GM19452 (cell line): ENCODE results near the gene AMBP.
"Not testable (repeated sequence)": the region's sequence is repeated elsewhere in the genome, so short reads cannot be mapped to it uniquely, and the experiment has no call there.

Experiments
- ATAC-seq: cut with Tn5 transposase; IDR thresholded peaks from one replicate; pipeline ENCODE4 v1.9.1; 2021; ENCODE audit not compliant: unreplicated experiment

AMBP gene

DNA sequence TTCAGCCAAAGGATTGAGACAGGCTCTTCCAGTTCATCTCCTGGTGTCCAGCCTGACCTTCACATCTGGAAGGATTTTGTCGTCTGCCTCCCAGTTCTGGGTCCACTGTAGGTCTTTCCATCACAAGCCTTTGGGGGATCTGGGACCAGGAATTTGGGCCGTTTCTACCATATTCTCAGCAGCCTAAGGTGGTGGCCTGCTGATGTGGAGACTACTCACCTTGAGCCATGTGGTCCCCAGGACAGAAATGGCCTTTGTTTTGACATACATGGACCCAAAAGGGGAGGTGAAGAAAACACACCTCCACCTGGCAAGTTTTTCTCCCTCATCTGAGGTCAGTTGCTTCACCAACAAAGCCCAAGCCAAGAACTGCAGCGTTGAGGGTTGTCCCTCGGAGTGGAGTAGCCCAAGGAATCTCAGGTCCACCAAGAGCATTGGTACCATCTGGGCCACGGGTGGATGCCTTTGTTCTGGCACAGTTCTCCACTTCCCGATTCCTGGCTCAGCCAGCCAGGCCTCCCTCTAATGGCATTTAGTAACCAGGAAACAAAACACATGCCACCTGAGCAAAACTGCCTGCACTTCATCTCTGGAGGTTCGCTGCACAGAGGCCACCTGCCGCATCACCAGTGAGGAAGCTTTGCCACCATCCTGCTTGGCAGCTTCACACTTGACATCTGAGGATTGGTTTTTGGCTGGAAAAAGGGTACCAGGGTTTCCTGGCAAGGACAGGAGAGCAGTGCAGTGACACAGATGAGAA, 24.7 kb downstream of the AMBP start:
- ATAC-seq, result no peak

GRCh38 chr9:114051706-114052105, 26.4 kb downstream of the AMBP start:
- ATAC-seq, result no peak

GRCh38 chr9:114051281-114051680, 26.8 kb downstream of the AMBP start:
- no peak for ATAC-seq

- ATAC-seq, result no peak
Measured at GRCh38 chr9:114050646-114051045, 27.5 kb downstream of the AMBP start.

DNA sequence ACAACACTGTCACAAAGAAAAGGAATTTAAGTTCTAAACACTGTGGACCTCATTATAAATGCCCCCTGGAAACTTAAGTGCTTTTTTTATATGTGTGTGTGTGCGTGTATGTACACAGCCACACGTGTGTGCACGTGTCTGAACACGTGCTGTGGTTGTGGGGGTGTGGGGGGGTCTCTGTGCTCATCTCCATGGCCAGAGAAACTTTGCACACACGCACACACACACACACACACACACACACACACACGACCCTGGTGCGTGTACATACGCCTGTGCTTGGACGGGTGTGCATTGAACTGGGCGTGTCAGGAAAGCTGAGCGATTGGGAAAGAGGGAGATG, 27.9 kb downstream of the AMBP start:
- no peak for ATAC-seq

GRCh38 chr9:114049441-114050225, 28.5 kb downstream of the AMBP start:
- ATAC-seq, result no peak

GRCh38 chr9:114048533-114049415, 29.3 kb downstream of the AMBP start:
- no peak for ATAC-seq

- no peak for ATAC-seq
Measured at GRCh38 chr9:114047717-114048116, 30.4 kb downstream of the AMBP start.

GRCh38 chr9:114046875-114047274, 31.2 kb downstream of the AMBP start:
- no peak for ATAC-seq

DNA sequence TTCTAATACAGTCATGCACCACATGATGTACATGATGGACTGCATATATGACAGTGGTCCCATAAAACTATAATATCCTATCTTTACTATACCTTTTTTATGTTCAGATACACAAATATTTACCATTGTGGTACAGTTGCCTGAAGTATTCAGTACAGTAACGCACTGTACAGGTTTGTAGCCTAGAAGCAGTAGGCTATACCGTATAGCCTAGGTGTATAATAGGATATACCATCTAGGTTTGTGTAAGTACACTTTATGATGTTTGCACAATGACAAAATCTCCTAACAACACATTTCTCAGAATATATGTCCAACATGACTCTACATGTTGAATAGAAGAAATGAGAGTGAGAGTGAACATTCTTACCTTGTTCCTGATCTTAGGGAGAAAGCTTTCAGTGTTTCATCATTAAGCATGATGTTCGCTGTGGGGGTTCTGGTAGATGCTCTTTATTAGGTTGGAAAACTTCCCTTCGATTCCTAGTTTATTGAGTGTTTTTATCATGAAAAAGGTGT, 31.8 kb downstream of the AMBP start:
- ATAC-seq, result no peak

GRCh38 chr9:114043660-114044059, 34.4 kb downstream of the AMBP start:
- not testable (repeated sequence) for ATAC-seq

DNA sequence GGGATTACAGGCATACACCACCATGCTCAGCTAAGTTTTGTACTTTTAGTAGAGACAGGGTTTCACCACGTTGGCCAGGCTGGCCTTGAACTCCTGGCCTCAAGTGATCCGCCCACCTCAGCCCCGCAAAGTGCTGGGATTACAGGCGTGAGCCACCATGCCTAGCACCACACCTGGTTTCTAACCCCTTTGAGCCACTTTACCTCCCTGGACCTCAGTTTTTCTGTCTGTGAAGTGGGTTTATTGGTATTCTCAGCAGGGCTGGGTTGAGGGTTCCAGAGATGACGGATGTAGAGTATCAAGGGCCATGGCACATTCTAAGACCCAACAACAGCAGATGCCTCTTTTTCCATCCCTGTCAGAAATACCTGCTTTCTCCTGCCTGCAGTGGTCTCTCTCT, 38.6 kb downstream of the AMBP start:
- ATAC-seq, result no peak

DNA sequence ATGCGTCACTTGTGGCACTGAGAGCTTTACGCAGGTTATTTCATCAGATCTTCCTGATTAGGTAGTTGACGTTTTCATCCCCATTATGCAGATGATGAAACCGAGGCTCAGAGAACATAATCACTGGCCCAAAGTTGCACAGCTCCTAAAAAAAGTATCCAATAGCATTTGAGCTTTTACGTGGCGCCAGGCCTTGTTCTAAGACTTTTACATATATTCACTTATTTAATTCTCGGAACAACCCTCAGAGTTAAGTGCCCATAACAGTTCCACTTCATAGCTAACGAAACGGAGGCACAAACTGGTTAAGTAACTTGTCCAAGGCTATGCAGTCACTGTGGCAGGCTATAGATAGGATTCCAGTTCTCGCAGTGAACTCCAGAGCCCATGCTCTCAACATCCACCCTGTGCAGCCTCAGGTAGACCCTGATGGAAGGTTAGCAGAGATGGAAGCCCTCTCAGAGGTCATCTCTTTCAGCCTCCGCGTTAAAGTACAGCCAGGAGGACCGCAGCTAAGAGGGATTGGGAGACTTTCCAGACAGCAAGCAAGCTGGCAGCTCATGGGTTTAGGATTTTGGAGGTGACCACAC, 39.3 kb downstream of the AMBP start:
- no peak for ATAC-seq

- no peak for ATAC-seq
Measured at GRCh38 chr9:114037961-114038723, 40.0 kb downstream of the AMBP start.

DNA sequence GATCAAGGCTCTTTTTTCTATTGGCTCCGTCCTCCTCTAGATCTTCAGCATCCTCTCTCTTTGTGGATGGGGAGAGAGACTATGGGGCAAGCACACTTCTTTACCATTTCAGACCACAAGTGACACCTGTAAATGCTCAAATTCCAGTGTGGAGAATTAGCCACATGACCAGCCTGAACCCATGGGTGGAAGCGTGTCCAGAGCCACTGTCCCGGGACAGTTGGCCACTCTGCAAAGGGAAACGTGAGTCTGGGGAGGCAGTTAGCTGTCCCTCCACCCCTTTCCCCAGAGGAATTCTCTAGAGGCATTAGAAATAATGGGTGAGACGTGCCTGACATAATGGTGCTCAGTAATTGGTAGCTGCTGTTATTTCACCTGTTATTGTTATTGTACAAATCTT, 40.9 kb downstream of the AMBP start:
- ATAC-seq, result no peak

DNA sequence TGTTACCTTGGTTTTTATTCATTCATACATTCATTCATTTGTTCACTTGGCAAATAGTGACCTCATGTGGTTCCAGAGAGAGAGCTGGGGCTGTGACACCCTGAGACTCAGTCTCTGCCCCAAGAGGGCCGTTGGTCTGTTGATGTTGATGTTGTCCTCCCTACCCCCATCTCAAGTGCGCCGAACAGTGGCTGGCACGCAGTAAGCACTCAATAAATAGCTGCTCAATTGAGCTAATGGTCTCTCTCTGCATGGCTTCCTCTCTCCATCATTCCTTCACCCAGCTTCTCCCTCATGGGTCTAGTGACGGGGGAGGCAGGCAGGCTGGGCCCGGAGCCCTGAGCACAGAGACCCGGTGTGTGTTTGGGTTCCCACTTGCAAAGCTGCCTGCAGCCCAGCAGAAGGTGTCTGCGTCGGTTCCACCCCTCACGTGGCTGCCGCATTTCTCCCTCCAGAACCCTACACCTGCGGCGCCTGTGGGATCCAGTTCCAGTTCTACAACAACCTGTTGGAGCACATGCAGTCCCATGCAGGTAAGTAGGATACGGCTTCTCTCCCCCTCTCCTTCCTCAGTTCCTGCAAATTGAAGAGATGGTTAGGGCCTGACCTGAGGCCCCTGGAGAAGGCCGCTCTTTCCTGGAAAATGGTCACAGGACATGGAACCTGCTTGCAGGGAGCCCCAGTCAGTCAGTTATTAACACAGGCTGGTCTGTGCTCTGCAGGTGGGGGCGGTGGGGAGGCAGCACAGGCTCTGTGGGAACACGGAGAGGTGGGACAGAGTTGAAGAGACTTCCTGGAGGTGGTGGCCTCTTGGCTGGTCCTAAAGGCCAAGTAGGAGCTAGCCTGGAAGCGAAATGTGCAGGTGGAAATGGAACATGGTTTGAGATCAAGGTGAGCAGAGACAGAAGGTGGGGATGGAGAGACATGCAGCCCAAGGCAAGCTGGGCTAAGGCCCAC, 42.0 kb downstream of the AMBP start:
- no peak for ATAC-seq

DNA sequence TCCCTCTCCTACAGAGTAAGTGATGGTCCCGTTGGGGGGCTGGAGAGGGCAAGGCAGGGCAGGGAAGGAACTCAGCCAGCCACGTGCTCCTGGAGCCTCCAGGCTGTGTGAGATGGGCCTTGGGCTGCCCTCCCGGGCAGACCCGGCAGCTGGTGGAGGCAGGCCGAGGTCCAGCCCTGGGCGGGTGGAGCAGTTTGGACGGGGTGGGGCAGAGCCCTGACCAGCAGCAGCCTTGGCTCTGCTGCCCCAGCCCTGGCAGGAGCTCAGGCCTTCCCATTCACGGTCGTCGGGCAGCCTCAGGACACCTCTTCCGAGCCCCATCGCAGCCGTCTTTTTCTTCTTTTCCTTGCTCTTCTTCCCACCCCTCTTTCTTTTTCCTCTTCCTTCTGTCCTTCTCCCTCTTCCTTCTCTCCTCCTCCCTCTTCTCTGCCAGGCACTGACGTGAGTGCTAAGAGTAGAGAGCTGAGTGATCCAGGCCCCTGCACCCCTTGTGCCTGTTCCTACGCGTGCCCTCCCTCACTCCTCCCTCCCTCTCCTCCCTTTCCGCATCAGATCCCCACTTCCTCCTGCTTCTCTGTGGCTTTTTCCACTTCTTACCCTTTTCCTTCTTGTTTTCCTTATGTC, 42.8 kb downstream of the AMBP start:
- no peak for ATAC-seq

GRCh38 chr9:114034661-114035062, 43.4 kb downstream of the AMBP start:
- ATAC-seq, result no peak

- no peak for ATAC-seq
Measured at GRCh38 chr9:114034196-114034595, 43.9 kb downstream of the AMBP start.
